GM18498 (cell line): ENCODE measurements around the gene INSC.
A peak's percentile ranks its signal among the peaks of the same experiment; 100 is the strongest.

Experiments used
- ATAC-seq: cut with Tn5 transposase; IDR thresholded peaks from one replicate; pipeline ENCODE4 v1.9.1; 2021; ENCODE audit warnings: mild to moderate bottlenecking, moderate library complexity; ENCODE audit not compliant: unreplicated experiment

INSC gene

GRCh38 chr11:15145151-15145550, 30.4 kb downstream of the INSC start:
- ATAC-seq, result no peak

DNA sequence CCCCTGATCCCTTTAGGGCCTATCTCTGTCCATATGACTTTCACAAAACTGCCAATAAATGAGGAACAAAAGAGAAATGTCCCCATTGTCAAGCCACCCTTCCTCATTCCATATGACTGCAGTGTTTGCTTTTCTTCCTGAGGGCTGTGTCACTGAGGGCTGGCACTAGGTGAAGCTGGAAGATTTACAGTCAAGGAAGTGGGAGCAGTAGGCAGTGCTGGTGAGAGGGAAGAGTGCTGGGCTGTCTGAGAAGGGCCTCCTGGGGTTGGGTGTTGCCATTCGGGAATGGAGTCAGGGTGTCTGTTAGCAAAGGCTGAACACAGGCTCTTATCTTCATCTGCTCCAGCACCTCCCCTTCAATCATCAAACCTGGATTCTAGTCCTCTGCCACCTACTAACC, 30.9 kb downstream of the INSC start:
- ATAC-seq, result no peak

DNA sequence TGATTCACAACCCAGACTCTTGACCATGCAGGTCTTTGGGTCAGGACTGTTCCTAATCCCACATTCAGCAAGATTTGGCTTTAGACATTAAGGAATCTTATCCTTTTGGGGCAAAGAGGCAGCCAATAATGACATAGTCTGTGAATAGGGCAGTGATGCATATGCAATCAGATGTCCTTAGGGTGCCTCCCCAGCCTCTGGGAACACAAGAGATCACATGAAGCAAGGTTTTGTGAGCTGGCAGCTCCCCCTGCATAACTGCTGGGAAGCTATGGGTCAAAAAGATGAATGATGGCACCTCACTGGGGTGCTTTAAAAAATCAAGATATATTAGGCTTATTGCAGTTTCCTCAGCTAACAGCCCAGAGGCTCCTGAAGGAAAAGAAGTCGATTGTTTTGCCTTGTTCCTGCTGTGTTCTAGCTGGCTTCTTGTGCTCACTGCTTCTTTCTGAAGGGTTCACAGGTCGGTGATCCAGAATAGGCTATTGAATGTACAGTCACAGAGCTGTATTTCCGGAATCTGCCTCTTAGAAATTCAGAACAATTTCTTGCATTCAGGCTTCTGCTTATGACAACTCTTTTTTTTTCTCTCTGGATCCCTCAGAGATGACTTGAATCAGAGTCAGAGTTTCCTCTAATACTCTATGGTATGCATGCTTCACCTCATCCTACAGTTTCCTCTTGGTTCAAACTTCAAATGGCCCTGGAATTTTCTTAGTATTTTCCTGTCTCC, 31.7 kb downstream of the INSC start:
- ATAC-seq, result no peak

DNA sequence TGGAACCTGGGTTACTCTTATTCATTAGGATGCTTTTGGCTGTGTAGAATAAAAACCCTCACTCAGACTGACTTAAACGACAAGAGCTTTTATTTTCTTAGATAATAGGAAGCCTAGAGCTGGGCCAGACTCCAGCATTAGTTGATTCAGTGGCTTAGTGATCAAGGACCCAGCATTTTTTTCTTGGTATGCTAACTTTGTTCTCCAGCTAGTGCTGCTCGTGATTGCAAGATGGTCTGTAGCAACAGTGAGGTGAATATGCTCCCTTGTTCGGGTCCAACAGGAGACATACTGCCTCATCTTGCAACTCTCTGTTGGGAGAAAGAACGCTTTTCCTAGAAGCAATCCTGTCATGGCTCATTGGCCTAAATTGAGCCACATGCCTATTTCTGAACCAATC, 33.4 kb downstream of the INSC start:
- ATAC-seq, result no peak

DNA sequence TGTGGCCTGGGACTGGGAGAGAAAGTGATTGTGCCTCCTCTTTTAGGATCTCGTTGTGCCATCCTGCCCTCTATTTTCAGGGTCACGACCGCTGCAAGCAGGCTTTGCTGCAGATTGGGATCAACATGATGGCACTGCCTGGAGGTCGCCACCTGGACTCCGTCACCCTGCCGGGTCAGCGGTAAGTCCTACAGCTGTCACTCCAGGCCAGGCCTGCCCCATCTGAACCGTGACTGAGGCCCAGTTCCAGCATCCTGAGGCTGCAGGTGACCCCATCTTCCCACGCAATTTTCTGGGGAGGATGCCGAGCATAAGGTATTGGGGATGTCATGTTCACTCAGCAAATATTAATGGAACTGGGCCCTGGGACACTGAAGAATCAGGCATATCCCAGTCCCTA, 34.3 kb downstream of the INSC start:
- ATAC-seq, result no peak

- ATAC-seq, result no peak
Measured at GRCh38 chr11:15150507-15150906, 35.8 kb downstream of the INSC start.

DNA sequence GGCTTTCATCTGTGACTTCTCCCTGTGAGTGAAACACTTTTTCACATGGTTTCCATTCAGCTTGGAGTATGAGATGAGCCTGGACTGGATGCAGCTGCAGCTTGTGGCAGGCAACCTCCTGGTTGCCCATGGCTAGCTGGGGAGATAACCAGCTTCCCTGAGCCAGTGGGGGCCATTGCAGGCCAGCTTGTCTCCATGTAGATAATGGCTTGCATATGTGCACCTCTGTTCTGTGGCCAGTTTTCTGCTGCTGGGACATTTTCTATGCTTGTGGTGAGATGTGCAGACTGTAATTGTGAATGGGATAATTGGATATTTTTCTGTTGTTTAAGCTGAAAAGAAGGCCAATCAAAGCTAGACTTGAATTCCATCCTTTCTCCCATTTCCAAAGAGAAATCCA, 38.5 kb downstream of the INSC start:
- no peak for ATAC-seq

DNA sequence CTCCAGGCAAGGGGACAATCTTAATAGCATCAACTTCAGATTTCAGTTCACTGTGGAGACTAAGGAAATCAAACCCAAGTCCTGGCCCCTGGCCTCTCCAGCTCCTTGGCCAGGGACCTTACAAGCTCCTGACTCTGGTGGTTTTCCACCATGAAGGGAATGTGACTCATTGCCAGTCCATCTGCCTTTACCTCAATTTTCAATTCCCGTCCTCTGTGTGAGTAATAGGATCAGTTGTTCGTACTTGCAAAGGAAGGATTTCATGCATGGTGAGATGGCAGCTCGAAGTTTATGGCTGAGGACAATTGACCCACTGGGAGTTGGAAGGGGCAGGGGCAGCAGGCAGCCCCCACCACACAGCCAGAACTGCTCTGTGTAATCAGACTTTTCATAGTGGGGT, 42.5 kb downstream of the INSC start:
- no peak for ATAC-seq

- no peak for ATAC-seq
Measured at GRCh38 chr11:15157606-15158137, 42.9 kb downstream of the INSC start.

DNA sequence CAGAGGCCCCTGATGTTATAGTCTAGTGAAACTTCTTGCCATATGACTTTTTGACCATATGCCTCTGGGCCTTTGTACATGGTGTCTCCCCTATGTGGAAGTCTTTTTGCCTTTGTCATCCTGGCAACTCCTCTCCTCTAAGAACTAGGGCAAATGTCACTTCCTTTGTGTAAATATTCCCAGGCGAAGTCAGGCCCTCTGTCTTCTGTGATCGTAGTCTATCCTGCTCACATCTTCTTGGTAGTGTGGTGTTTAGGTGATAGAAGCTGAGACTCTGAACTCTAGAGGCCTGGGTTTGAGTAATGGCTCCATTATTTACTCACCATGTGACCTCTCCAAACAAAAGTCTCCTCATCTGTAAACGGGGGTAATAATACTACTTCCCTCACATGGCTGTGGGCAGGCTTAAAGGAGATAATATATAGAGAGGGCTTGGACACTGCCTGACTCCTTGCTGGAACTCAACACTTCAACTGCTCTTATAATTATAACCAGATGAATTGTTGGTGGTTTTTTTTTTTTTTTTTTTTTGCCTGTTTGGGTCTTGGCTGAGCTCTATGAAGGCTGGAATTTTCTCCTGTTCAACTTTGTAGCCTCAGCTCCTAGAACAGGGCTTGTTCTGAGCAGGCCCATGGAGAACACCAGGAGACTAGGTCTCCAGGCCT, 43.8 kb downstream of the INSC start:
- no peak for ATAC-seq

GRCh38 chr11:15159085-15159484, 44.4 kb downstream of the INSC start:
- ATAC-seq, result peak; percentile 90

GRCh38 chr11:15161790-15162189, 47.1 kb downstream of the INSC start:
- no peak for ATAC-seq

DNA sequence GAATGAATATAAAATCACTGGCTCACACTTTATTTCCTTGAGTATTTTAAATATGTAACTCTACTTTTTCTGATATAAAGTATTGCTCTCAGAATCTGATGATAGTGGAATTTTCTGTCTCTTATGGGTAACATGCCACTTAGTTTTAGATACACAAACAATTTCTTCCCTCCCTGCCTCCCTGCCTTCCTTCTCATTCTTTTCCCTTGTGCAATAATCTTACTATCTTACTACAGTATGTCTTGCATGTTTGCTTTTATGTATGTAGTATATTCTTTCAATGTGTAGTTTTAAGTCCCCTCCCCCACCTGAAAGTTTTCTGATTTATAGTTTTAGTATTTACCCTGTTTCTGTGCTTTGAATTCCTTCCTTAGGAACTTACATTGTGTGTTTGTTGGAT, 48.4 kb downstream of the INSC start:
- ATAC-seq, result no peak

DNA sequence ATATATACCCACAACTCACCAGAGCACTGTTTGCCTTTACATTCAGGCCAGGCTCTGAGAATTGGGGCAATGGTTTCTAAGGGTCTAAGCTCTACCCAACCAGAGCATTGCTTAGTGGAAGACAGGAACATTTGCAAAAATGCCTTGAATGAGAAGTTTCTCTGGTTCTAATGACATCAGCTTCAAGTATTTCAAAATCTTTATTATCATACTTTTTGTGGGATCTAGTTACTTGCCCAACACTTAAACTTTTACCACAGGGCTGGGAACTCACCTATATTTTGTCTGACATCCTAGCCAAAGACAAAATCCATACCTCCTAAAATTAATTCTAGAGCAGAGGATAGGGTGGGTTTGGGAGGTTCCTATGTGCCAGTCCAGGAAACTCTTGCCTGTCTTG, 51.5 kb downstream of the INSC start:
- ATAC-seq, result no peak

GRCh38 chr11:15169815-15170551, 55.3 kb downstream of the INSC start:
- ATAC-seq, result no peak

GRCh38 chr11:15170698-15171097, 56.0 kb downstream of the INSC start:
- ATAC-seq, result no peak

GRCh38 chr11:15171956-15172355, 57.2 kb downstream of the INSC start:
- no peak for ATAC-seq

GRCh38 chr11:15175831-15176230, 61.1 kb downstream of the INSC start:
- no peak for ATAC-seq

DNA sequence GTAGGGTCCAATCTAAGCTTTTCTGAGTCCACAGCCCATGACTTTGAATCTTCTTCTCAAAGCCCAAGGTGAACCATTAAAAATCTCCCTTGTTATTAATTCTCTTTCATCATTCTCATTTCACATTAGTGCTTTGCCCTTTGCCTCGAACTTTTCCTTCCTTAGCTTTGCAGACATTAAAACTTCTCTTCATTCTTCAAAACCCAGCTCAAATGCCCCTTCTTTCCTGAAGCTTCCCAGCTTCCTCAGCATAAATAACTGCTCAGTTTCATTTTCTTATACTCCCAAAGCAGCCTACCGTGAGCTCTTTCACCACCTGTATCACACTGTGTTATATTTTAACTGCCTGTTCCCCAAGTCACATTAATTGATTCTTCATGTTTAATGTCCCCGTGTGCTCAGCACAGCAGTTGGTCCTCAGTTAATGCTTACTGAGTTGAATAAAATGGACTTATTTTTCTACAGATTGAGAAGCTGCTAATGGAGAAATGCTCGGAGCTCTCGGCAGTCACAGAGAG, 62.0 kb downstream of the INSC start:
- ATAC-seq, result no peak

- ATAC-seq, result no peak
Measured at GRCh38 chr11:15177491-15177890, 62.8 kb downstream of the INSC start.

DNA sequence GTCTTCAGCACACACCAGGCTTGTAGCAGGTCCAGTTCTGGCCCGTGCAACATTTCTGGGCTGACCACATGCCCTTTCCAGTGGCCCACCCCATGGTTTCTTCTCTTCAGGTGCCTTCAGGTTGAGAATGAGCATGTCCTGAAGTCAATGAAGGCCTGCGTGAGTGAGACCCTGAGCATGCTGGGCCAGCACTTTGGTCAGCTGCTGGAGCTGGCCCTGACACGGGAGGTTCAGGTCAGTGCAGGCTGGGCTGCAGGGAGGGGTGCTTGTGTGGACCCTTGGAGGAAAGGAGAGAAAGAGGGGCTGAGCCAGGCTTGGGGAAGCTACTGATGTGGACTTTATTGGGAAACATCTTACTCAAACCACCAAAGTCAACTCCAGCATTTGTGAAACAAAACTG, 63.5 kb downstream of the INSC start:
- ATAC-seq, result no peak

DNA sequence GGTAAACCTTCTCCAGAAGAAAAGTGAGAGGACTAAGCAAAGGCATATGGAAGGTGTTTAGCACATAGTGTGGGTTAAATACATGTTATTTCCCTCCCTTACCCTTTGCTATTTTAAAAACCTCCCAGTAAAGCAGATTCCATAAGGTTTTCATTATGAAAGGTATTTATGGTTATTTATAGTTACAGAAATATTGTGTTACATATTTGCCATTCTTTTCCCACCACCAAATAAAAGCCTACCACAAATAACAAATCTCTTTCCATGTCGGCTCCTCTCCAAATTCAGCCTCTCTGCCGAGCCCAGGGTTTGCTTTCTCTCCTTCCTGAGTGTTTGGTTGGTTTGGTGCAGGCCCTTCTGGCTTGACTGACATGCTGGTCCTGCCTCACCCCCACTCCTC, 64.4 kb downstream of the INSC start:
- ATAC-seq, result no peak
